Measurements from ENCODE around the gene WAS. TPM values are rescaled to one million over a fixed set of nuclear protein-coding genes. Genes with fewer than 3 reads are reported as not detected.

Gene WAS
- total and polyA plus RNA-seq, 2 experiments from 2014 or later: 0.73 TPM; not detected in 1

- no peak overlapping the region for H3K4me3 ChIP-seq
- H3K4me2 ChIP-seq: no peak overlapping the region
- H3K27me3 ChIP-seq: no peaks in the 10 kb centered on the region
- H3K9me3 ChIP-seq (ENCODE audit: low read depth): no peaks in the 10 kb centered on the region
- H3K27ac ChIP-seq: no peak overlapping the region
- no peaks in the 10 kb centered on the region for H4K20me1 ChIP-seq (ENCODE audit: insufficient read depth, poor library complexity, severe bottlenecking)
- no peak for TF ChIP-seq EZH2phosphoT487 (IDR thresholded peaks at IDR 0.05; ENCODE audit: low read depth, severe bottlenecking, unreplicated experiment)
- TF ChIP-seq, protein P1, sequence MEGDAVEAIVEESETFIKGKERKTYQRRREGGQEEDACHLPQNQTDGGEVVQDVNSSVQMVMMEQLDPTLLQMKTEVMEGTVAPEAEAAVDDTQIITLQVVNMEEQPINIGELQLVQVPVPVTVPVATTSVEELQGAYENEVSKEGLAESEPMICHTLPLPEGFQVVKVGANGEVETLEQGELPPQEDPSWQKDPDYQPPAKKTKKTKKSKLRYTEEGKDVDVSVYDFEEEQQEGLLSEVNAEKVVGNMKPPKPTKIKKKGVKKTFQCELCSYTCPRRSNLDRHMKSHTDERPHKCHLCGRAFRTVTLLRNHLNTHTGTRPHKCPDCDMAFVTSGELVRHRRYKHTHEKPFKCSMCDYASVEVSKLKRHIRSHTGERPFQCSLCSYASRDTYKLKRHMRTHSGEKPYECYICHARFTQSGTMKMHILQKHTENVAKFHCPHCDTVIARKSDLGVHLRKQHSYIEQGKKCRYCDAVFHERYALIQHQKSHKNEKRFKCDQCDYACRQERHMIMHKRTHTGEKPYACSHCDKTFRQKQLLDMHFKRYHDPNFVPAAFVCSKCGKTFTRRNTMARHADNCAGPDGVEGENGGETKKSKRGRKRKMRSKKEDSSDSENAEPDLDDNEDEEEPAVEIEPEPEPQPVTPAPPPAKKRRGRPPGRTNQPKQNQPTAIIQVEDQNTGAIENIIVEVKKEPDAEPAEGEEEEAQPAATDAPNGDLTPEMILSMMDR (IDR thresholded peaks at IDR 0.05; ENCODE audit: poor library complexity): no peak
- TF ChIP-seq EZH2 (IDR thresholded peaks at IDR 0.05; ENCODE audit: borderline replicate concordance): no peak
- no peak for DNase-seq (ENCODE audit: low spot score)
- H3K79me2 ChIP-seq: no peaks in the 10 kb centered on the region
- H3K9me2 ChIP-seq (replicated peaks; ENCODE audit: insufficient read depth): no peaks in the 10 kb centered on the region
- 75% methylated on average over 5 of the region's 5 CpGs for WGBS (ENCODE audit: low lambda C conversion rate, missing lambda C conversion rate)
- no peaks in the 10 kb centered on the region for H3K36me3 ChIP-seq (replicated peaks; ENCODE audit: insufficient read depth, low read depth)
- no peak overlapping the region for H2AFZ ChIP-seq
- H3K4me1 ChIP-seq (ENCODE audit: insufficient read depth): no peaks in the 10 kb centered on the region
Observed at GRCh38 chrX:48698306-48698705, 14.7 kb downstream of the WAS start.

GRCh38 chrX:48700246-48700645 lies 16.6 kb downstream of the WAS start:
- Histone ChIP-seq H3K27ac (no peak overlapping the region), H3K27me3 (no peaks in the 10 kb centered on the region), H3K9me2 (replicated peaks; ENCODE audit: insufficient read depth) (no peaks in the 10 kb centered on the region), H3K9me3 (ENCODE audit: low read depth) (no peaks in the 10 kb centered on the region), H4K20me1 (ENCODE audit: insufficient read depth, poor library complexity, severe bottlenecking) (no peaks in the 10 kb centered on the region), H3K79me2 (no peaks in the 10 kb centered on the region), H2AFZ (no peak overlapping the region), H3K4me2 (no peak overlapping the region), H3K4me1 (ENCODE audit: insufficient read depth) (no peaks in the 10 kb centered on the region), H3K4me3 (no peak overlapping the region), H3K36me3 (replicated peaks; ENCODE audit: insufficient read depth, low read depth) (no peaks in the 10 kb centered on the region)
- WGBS (ENCODE audit: low lambda C conversion rate, missing lambda C conversion rate): 97% methylated on average over 23 of the region's 23 CpGs
- TF ChIP-seq, protein P1 (IDR thresholded peaks at IDR 0.05; ENCODE audit: poor library complexity): no peak
- TF ChIP-seq EZH2phosphoT487 (IDR thresholded peaks at IDR 0.05; ENCODE audit: low read depth, severe bottlenecking, unreplicated experiment) (no peak), EZH2 (IDR thresholded peaks at IDR 0.05; ENCODE audit: borderline replicate concordance) (no peak)
- no peak for DNase-seq (ENCODE audit: low spot score)

GRCh38 chrX:48700951-48701653 lies 17.5 kb downstream of the WAS start:
- Histone ChIP-seq H3K4me1 (ENCODE audit: insufficient read depth) (no peaks in the 10 kb centered on the region), H3K36me3 (replicated peaks; ENCODE audit: insufficient read depth, low read depth) (no peaks in the 10 kb centered on the region), H3K27ac (no peak overlapping the region), H3K9me3 (ENCODE audit: low read depth) (no peaks in the 10 kb centered on the region), H3K4me3 (no peak overlapping the region), H2AFZ (no peak overlapping the region), H4K20me1 (ENCODE audit: insufficient read depth, poor library complexity, severe bottlenecking) (no peaks in the 10 kb centered on the region), H3K79me2 (no peaks in the 10 kb centered on the region), H3K9me2 (replicated peaks; ENCODE audit: insufficient read depth) (no peaks in the 10 kb centered on the region), H3K4me2 (no peak overlapping the region), H3K27me3 (no peaks in the 10 kb centered on the region)
- DNase-seq (ENCODE audit: low spot score): no peak
- TF ChIP-seq EZH2 (IDR thresholded peaks at IDR 0.05; ENCODE audit: borderline replicate concordance) (no peak), EZH2phosphoT487 (IDR thresholded peaks at IDR 0.05; ENCODE audit: low read depth, severe bottlenecking, unreplicated experiment) (no peak)
- TF ChIP-seq, protein P1 (IDR thresholded peaks at IDR 0.05; ENCODE audit: poor library complexity): no peak
- WGBS (ENCODE audit: low lambda C conversion rate, missing lambda C conversion rate): 61% methylated on average over 3 of the region's 3 CpGs
